ENCODE data around the gene LRRC74A.
"Not testable (repeated sequence)": the region's sequence is repeated elsewhere in the genome, so short reads cannot be mapped to it uniquely, and the experiment has no call there.

- not testable (repeated sequence) for TF ChIP-seq CTCF (conservative IDR thresholded peaks at IDR 0.05; ENCODE audit: low read length); EZH2phosphoT487 (IDR thresholded peaks at IDR 0.05; ENCODE audit: borderline replicate concordance)
Observed at GRCh38 chr14:76914533-76915081, 88.4 kb downstream of the LRRC74A start.

Measured in Loucy (cell line).